Body of pancreas (tissue), 4 donors: ENCODE results near the gene DHX29. TPM values are rescaled to one million over a fixed set of nuclear protein-coding genes. Genes with fewer than 3 reads are reported as not detected.

Experiments
- ATAC-seq: fragments of 150-250 bp; one replicate; pipeline ENCODE4 v1.9.1; 2016
- DNase-seq, 4 donors: peaks; one replicate each; pipeline ENCODE4 v3.0.0-alpha.2; 2019
- H3K27ac ChIP-seq, 4 donors: fragments of 200-600 bp; sonication (generic); 1 replicate in 3 of 4; 2 replicates in 1 of 4; pipeline versions ENCODE4 v1.5.1 to v1.6.1; 2016 to 2019; ENCODE audit warnings: mild to moderate bottlenecking in 1 of 4, mixed read lengths in 1 of 4, moderate library complexity in 1 of 4
- H3K27me3 ChIP-seq, 2 donors: fragments of 200-600 bp; sonication (generic); one replicate each; pipeline ENCODE4 v1.6.0; 2016; ENCODE audit warnings: mild to moderate bottlenecking in 1 of 2
- H3K36me3 ChIP-seq, 2 donors: fragments of 200-600 bp; sonication (generic); replicated peaks in 1 of 2; 2 replicates each; pipeline ENCODE4 v1.5.1; 2016; ENCODE audit warnings: low read depth in 2 of 2; ENCODE audit not compliant: insufficient read depth in 1 of 2
- H3K4me1 ChIP-seq: fragments of 200-600 bp; sonication (generic); one replicate; pipeline ENCODE4 v1.6.0; 2016
- H3K4me3 ChIP-seq, 2 donors: fragments of 200-600 bp; sonication (generic); 1 replicate in 1 of 2; 2 replicates in 1 of 2; pipeline ENCODE4 v1.5.1; 2016 to 2019
- H3K9me3 ChIP-seq, 3 donors: fragments of 200-600 bp; sonication (generic); 1 replicate in 2 of 3; 2 replicates in 1 of 3; pipeline ENCODE4 v1.5.1; 2016
- POLR2A ChIP-seq, 3 donors: fragments of 450-650 bp; IDR thresholded peaks; one replicate each; pipeline ENCODE4 v1.6.1; 2016; ENCODE audit warnings: antibody characterized with exemption in 3 of 3, mild to moderate bottlenecking in 2 of 3
- WGBS, 2 donors: methylation state at CpG; one replicate each; pipeline ENCODE4 v1.1.5; 2017; 5-methylcytosine and 5-hydroxymethylcytosine counted together
- intact Hi-C: fragments of 100-400 bp; cut with DNase I; formaldehyde crosslinking; loops from one replicate; pipeline ENCODE4 v1.15.1; 2023
- total RNA-seq, 2 donors: library from RNA; depleted of rRNA; stranded (reverse); fragments of >200 nt; gene quantifications; one replicate each; pipeline ENCODE4 v1.1.0, GENCODE V29; 2016
- TF ChIP-seq, protein P1 (sequence below), 7 experiments: fragments of 450-650 bp in 4 of 7; fragments of 200-600 bp in 3 of 7; sonication (generic) in 3 of 7; IDR thresholded peaks; one replicate each; pipeline ENCODE4 v1.5.1; 2016 to 2019; ENCODE audit warnings: antibody characterized with exemption in 7 of 7

DHX29 gene
- total RNA-seq, 2 donors from 2014 or later, result 11.9 to 25.4 TPM

DNA sequence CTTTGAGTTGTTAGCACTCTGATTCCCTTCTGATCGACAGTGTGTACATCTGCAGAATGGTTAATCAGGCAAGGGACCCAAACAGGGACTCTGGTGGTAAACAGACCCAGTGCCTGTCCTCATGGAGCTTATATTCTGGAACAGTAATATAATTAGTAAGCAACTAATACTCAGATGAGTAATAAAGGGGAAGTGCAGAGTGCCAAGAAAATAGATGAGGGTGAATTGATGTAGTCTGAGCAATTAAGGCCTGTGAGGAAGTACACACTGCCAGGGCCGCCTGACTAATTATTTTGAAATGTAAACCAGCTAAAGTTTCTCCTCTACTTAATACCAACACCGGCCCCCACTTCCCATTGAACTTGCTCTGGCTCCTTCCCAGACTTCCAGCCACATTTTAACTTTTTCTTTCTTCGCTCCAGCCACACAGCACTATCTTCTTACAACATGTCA is 4.2 kb downstream of the DHX29 start:
- Histone ChIP-seq H3K27ac (peak overlapping the region in 2 of 4 donors; percentile 15 to 36), H3K36me3 (no peaks in the 10 kb centered on the region), H3K27me3 (no peaks in the 10 kb centered on the region), H3K4me3 (no peak overlapping the region), H3K4me1 (peaks cover 44% of the 10 kb centered on the region), H3K9me3 (no peaks in the 10 kb centered on the region)
- TF ChIP-seq, protein P1, sequence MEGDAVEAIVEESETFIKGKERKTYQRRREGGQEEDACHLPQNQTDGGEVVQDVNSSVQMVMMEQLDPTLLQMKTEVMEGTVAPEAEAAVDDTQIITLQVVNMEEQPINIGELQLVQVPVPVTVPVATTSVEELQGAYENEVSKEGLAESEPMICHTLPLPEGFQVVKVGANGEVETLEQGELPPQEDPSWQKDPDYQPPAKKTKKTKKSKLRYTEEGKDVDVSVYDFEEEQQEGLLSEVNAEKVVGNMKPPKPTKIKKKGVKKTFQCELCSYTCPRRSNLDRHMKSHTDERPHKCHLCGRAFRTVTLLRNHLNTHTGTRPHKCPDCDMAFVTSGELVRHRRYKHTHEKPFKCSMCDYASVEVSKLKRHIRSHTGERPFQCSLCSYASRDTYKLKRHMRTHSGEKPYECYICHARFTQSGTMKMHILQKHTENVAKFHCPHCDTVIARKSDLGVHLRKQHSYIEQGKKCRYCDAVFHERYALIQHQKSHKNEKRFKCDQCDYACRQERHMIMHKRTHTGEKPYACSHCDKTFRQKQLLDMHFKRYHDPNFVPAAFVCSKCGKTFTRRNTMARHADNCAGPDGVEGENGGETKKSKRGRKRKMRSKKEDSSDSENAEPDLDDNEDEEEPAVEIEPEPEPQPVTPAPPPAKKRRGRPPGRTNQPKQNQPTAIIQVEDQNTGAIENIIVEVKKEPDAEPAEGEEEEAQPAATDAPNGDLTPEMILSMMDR (IDR thresholded peaks at IDR 0.05), result no peak
- TF ChIP-seq POLR2A (IDR thresholded peaks at IDR 0.05), result no peak
- WGBS, 2 donors, result 49 to 55% methylated on average over 4 of the region's 4 CpGs
- intact Hi-C loops, result no loop called here
- ATAC-seq, result no peak
- peak in 1 of 4 donors; percentile 20 for DNase-seq

DNA sequence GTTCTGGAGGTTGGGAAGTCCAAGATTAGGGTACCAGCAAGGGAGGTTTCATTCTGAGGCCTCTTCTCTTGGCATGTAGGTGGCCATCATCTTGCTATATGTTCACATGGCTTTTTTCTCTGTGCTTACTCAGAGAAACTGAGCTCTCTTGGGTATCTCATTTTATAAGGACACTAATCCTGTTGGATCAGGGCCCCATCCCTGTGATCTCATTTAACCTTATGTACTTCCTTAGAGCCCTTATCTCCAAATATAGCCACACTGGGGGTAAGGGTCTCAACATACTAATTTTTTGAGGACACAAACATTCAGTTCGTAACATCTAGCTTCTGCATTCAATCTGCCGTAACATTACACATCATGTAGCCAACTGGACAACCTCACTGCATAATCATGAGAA is 6.6 kb downstream of the DHX29 start:
- intact Hi-C loops, result no loop called here
- no peak overlapping the region for H3K4me3 ChIP-seq
- H3K36me3 ChIP-seq, result no peaks in the 10 kb centered on the region
- H3K27me3 ChIP-seq, result no peaks in the 10 kb centered on the region
- WGBS, 2 donors, result 98 to 100% methylated on average over 2 of the region's 2 CpGs
- ATAC-seq (no peak), DNase-seq (no peak)
- H3K4me1 ChIP-seq, result peaks cover 36% of the 10 kb centered on the region
- no peak overlapping the region for H3K27ac ChIP-seq
- no peaks in the 10 kb centered on the region for H3K9me3 ChIP-seq
- TF ChIP-seq, protein P1 (IDR thresholded peaks at IDR 0.05), result no peak
- no peak for TF ChIP-seq POLR2A (IDR thresholded peaks at IDR 0.05)

DNA sequence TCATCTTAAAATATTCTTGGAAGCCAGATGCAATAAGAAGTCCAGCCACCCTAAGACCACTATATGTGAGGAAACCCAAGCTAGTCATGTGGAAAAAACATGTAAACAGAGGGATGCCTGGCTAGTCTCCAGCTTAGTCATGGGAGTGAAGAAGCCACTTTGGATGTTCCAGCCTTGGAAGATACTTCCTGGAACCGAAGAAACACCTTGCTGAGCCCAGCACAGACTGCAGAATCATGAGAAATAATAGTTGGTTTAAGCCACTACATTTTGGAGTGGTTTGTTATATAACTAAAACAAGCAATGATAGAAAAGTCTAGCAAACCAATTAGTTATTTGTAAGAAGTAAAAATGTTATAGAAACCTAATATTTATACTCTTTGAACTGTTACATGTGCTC is 12.6 kb downstream of the DHX29 start:
- Histone ChIP-seq H3K4me1 (no peaks in the 10 kb centered on the region), H3K27me3 (no peaks in the 10 kb centered on the region), H3K9me3 (no peaks in the 10 kb centered on the region), H3K27ac (no peak overlapping the region), H3K4me3 (no peak overlapping the region), H3K36me3 (peaks cover 0 to 19% of the 10 kb centered on the region in 2 donors)
- intact Hi-C loops, result no loop called here
- TF ChIP-seq, protein P1 (IDR thresholded peaks at IDR 0.05), result no peak
- no peak for TF ChIP-seq POLR2A (IDR thresholded peaks at IDR 0.05)
- no peak for DNase-seq
- no peak for ATAC-seq
- 96 to 100% methylated on average over 1 of the region's 1 CpG for WGBS, 2 donors

DNA sequence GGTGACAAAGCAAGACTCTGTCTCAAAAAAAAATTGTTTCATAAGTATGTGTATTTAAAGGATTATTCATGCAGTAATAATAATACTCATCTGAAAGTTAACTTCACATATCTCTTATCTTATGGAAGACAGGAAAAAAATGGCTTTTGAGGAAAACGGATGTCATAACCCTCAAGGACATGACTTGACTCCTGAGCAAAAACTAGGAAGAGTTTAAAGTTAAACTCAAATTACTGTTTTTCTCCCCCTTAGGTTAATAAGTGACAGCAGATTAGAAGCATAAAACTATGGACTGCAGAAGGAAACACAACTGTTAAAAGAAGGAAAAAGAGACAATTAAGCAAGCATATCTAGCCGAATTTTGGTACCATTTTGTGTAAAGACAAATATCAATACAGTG is 16.5 kb downstream of the DHX29 start:
- Histone ChIP-seq H3K4me3 (no peak overlapping the region), H3K9me3 (no peaks in the 10 kb centered on the region), H3K36me3 (peaks cover 0 to 33% of the 10 kb centered on the region in 2 donors), H3K27me3 (no peaks in the 10 kb centered on the region), H3K27ac (no peak overlapping the region), H3K4me1 (no peaks in the 10 kb centered on the region)
- intact Hi-C loops, result no loop called here
- 68 to 69% methylated on average over 2 of the region's 2 CpGs for WGBS, 2 donors
- TF ChIP-seq, protein P1 (IDR thresholded peaks at IDR 0.05), result no peak
- no peak for TF ChIP-seq POLR2A (IDR thresholded peaks at IDR 0.05)
- no peak for ATAC-seq
- no peak for DNase-seq

DNA sequence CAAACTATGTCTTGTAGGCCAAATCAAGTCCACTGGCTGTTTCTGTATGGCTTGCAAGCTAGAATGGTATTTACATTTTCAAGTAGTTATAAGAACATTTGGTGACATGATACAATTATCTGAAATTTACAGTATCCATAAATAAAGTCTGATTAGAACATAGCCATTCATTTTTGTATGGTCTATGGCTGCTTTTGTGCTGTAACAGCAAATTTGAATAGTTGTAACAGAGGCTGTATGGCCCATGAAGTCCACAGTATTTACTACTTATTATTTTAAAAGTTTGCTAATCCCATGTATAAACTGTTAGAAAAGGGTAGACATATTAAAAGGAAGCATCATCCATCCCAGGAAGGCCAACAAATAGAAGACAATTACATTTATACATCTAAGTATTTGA is 17.7 kb downstream of the DHX29 start:
- intact Hi-C loops, result no loop called here
- DNase-seq, result no peak
- H3K27me3 ChIP-seq, result no peaks in the 10 kb centered on the region
- no peaks in the 10 kb centered on the region for H3K9me3 ChIP-seq
- no peak for ATAC-seq
- no peak overlapping the region for H3K27ac ChIP-seq
- H3K36me3 ChIP-seq, result peaks cover 0 to 34% of the 10 kb centered on the region in 2 donors
- TF ChIP-seq POLR2A (IDR thresholded peaks at IDR 0.05), result no peak
- TF ChIP-seq, protein P1 (IDR thresholded peaks at IDR 0.05), result no peak
- no peak overlapping the region for H3K4me3 ChIP-seq
- H3K4me1 ChIP-seq, result no peaks in the 10 kb centered on the region
